NCI-H1436 treated with DMSO at 0.1 percent for 48 hours (cell line): Measurements from ENCODE around the gene IGF1.

Experiments used
- DNase-seq: peaks from one replicate; lab custom pipeline; 2025; lab: John Stamatoyannopoulos, UW

Gene IGF1

DNA sequence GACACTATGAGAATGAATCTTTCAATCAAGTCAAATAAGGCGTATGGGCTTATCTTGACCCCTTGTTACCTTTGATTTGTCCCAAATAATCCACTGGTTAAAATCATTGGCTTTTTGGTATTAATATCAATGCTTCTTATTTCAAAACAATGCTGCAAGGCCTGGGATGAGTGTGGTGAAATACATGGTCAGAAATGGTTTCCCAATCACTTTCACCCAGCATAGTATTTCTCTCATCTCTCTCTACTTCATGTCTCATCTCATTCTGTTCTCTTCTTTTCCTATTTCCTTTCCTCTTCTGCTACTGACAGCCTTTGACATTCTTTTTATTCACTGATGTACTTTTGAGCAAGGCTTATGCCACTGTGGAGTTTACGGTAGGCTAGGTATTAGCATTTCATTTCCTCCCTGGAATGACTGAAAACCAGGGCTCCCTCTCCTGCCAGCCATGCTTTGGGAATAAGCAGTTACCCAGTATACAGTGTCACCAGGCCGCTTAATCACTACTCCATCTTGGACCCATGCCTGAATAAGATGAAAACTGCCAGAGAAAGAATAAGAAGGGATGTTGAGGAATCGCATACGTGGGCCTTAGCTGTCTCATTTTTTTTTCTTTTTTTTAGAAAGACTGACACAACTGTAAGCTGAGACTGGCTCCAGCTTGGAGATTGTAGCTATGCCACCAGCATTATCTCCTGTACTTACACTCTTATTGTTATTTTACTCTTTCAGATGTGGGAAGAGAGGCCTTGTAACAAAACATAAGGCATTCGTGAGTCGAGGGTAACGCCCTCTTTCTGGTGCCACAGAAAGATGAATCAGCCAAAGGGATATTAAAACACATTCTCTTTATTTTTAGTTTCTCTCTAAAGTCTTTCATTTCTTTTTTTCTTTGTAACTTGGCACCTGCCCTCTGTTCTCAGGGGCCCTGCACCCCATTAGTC is 53.5 kb downstream of the IGF1 start:
- DNase-seq = no peak

DNA sequence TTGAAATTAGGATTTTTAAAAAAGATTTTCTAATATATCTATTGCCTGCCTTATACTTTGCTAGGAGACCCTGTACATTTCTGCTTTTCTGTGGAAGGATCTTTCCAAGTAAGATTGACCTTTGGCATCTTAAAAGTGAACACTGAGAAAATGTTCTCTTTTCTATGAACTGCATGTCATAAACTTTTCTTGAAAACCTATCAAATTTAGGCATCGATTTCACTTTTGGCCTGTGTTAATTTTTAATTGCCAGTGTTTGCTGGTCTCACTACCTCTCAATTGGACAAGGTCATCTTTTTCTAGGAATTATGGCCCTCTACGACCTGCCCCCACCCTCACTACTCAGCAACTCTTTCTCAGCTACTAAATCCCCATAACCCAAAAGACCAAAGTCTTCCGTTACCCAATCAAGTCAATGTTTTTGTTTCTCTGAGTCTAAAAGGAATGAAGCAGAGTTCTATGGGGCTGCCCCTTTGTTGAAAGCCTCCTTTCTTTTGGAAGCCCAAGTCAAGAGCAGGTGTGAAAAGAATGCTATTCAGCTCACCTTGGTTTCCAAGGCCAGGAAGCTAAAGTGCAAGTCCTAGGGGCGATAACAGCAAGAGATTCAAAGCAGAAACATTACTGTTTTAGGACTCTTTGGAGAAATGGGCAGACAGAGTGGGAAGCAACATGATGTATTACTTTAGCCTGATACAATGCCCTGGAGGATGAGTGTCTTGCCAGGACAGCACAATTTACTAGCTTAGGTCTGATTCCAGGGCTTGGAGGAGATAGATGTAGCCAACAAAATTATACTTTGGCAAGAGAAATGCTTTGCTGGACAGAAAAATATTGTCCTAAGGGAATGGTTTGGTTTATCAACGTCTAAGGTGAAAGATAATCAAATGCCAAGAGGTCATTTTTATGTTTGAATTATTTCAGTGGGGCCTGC is 55.0 kb downstream of the IGF1 start:
- DNase-seq = no peak

DNA sequence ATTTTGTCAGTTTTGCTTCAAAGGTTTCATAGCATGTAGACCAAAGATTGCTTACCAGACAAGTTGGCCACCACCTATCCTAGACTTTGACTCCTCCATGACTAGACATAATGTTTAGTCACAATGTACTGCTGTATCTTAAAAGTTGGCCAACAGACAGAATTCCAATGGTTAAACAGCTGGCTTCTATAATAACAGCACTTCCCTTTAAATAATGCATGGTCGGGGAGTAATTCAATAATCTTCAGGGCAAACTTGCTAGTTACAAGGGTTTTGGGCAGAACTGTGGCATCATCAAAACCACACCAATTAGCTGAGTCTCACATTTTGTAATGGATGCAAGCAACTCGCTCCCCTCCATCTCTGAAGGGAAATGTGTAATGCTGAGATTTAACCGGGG is 56.9 kb downstream of the IGF1 start:
- DNase-seq = no peak

DNA sequence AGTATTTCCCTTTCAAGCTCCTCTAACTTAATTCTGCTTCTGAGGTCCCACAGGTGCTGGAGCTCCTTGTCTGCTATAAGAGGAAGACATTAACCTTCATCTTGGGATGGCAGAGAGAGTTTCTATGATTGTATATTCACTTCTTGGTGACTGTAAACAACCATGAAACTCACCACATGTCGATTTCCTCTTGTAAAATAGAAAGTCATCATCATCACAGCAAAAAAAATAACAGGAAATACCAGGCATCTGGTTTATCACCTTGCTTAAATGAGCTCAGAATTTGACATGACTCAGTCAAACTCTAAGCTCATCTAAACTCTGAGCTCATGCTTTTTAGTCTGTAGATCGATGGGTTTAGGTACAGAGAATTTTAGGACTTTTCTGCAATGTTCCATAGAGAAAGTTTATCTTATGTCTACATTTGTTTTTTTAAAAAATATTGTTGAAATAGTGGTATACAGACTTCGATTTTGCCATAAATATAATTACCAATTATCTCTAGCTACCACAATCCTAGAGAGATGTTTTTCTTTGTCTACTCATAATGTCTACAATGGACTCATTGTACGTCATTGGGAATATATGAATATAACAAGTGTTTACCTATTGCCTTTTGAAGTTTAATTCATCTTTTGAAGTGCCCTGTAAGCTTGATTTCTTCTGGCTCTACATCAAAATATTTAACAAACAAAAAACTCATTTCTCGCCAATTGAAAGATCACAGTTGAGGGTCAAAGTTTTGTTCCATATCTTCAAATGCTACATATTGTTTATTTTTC is 58.4 kb downstream of the IGF1 start:
- DNase-seq = no peak

DNA sequence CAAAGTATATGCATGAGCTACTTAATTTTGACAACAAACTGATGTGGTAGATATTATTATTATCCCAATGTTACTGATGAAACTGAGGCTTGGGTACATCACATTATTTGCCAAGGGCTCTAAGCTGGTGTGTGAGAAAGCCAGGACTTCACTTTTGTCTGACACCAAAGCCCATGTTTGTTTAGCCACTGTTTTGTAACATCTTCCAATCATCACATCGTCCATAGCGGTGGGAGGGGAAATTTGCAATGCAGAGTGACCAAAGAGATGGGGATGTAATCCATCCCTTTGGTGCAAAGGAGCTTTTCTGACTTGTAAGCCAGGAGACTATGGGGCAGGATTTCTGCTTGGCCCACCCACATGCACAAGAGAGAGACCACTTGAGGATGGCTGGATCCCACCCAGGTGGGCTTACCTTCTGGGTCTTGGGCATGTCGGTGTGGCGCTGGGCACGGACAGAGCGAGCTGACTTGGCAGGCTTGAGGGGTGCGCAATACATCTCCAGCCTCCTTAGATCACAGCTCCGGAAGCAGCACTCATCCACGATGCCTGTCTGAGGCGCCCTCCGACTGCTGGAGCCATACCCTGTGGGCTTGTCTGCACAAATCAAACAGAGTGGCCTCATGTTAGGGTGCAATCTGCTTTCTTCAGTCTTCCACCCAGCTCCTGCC is 61.1 kb downstream of the IGF1 start:
- no peak for DNase-seq

DNA sequence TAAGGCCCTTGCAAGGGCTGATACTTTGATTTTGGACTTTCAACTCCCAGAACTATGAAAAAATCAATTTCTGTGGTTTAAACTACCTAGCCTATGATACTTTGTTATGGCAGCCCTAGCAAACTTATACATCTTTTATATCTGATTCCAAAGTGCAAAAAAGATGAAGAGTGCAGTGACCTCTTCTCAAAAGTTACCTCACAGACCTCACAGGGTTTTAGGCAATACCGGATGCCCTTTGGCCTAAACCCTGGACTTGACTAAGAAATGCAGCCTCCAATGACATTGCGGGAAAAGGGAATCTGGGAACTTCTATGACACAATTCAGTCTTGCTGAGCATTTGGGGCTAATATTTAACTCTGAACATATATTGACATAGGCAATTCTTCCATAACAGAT is 63.3 kb downstream of the IGF1 start:
- DNase-seq = no peak

DNA sequence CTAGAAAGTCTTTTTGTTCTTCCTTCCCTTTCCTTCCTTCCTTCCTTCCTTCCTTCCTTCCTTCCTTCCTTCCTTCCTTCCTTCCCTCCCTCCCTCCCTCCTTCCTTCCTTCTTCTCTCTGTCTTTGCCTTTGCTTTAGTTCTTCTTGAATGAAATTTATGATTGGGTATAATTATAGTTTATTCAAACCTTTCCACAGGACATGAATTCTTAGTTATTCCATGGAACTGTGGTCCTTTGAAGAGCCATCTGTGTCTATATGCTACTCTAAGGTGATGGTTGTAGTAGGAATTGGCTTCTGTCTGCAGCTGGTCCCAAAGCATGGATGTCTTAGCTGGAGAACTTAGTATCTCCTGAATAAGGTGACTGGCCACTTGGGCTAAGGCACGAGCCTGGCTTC is 64.8 kb downstream of the IGF1 start:
- DNase-seq = no peak

DNA sequence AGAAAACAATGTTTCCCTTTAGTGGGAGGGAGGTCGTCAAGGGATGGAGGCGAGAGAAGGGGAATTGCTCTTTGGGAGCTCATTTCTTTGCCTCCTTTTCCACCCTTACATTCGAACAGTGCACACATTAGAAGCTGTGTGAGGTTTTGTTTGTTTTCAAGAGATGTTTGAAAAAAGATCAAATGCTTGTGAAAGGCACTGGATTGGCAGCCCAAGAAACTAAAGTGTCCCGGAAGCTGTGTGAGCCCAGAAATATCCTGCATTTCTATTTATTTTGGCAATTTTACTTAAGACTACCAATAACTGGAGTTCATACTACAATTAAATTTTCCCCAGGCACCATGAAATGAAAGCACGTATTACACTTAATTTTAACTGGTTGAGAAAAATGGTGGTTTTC is 67.0 kb downstream of the IGF1 start:
- no peak for DNase-seq

DNA sequence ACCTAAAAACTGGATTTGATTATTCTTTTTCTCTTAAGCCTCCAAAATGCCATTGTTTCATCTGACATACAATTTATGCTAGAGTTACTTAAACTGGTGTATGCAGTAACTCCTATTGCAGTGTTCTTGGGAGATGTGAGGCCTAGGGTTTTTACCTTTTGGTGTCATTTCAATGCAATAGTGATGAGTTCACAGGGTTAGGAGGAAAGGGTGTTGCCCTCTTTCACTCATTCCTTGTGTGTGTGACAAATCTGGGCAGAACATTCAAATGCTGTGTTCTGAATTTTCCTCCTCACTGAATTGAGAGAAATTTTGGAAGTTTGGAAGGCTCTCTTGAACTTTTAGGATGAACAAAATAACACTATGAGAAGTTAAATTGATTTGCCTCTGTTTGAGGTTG is 69.9 kb downstream of the IGF1 start:
- DNase-seq = no peak

DNA sequence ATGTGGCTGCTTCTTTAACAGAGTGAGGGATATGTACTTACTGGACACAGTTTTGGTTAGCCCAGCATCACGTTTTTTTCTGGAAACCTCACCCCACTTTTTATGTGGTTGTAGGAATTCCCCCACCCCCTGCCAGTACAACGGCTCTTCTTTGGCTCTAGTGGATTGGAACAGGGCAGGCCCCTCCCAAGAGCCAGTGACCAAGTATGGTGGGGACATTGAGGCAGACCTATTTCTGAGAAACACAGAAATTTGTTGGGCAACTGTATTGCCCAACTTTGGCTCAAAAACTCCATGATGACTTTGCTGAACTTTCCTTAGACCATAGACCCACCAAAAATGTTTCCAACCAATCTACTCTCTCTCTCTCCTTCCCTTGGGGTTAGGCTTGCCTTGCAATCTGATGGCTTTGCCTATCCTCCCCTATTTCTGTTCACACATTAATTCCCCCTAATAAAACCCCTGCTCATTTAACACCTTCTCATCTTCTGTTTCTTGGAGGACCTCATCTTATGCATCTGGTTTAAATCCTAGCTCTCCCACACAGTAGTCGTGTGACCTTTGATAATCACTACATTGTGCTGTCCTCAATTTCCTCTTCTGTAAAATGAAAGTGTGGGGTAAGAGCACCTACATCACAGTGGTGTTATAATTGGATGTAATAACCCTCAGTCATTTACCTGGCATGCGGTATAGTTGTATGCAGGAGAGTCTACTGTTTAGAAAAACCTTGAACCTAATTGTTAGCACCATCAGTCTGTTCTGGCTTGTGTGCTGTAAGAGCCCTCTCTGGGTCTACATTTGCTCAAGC is 71.7 kb downstream of the IGF1 start:
- no peak for DNase-seq

DNA sequence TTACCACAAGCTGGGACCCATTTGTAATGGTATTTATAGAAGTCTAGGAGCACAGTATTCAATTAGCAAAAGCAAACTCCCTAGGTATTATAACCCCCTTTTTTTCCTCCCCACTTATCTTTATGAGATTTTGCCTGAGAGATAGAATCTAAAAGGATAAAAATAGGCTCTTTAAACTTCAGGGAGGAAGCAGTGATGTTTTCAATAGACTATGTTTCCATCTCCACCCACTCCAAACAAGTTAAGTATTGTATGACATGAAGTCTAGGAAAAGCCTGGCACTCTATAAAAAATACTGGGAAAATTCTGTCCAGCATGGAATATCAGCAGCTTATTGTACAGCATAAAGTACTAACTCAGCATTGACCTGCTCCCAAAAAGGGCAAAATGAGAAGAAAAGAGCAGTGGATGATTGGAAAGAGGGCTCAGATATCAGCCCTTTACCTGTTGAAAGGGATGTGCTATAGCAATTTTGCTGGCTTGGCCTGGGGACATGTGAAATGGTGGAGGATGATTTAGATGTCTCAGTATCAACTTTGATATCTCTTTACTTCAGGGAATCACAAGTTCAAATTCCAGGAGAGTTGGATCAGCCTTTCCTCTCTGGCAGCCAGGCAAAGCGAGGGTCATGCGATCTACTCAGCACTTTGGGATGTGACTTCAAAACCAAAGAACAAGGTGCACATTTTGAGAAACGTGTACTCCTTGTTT is 72.4 kb downstream of the IGF1 start:
- no peak for DNase-seq

DNA sequence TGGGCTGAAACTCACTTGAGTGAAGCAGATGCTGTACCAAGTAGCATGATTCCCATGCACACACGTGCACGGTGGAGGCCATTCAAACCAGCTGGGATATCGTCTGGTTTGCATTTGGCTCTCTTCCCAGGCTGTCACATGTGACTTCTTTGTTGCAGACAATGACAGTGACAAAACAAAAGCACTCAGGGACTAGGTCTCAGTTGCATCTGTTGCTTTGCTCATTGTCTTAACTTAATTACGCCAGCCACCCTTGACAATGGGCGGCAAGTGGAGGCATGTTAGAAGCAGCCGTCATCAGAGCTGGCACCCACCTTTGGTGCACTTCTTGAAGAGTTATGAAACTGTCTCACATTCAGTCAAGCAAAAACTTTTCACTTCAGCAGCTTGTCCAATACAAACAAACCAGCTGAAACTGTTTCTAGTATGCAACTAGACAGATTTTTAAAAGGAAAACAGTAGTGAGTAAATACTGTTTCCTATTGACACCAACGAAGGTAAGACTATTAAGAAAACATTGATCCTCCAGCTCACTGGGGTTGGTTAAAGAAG is 74.3 kb downstream of the IGF1 start:
- DNase-seq = peak; percentile 7

DNA sequence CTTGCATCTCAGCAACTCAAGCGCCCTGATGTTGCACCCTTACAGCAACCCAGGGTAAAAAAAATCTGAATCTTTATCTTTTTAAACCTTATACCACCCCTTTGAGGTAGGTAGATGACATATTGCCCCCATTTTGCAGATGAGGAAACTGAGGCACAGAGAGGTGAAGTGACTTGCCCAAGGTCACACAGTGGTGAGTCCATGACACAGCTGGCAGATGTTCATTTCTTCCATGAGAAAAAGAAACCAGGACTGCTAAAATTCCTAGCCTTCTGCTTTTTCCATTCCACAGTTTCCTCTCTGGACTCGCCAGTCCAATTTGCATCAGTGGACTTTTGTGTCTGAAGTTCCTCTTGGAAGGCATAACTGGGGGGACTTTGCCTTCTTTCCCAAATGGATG is 79.3 kb downstream of the IGF1 start:
- no peak for DNase-seq

DNA sequence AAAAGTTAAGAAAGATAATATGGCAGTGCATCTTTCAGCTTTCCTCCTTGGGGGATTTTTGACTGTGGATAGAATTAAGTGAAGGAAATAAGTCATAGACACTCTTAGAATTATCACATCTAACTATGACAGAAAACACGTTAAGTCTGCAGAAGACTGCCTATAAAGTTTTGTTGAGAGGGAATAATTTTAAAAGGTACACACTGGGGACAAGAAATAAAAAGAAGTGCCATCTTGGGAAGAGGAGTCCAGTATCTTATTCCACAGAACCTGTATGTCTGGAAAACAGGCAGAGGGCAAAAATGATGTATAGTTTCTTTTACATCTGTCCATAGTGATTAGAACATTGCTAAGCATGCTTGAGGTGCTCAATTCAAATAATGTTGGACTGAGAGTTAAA is 80.7 kb downstream of the IGF1 start:
- no peak for DNase-seq

DNA sequence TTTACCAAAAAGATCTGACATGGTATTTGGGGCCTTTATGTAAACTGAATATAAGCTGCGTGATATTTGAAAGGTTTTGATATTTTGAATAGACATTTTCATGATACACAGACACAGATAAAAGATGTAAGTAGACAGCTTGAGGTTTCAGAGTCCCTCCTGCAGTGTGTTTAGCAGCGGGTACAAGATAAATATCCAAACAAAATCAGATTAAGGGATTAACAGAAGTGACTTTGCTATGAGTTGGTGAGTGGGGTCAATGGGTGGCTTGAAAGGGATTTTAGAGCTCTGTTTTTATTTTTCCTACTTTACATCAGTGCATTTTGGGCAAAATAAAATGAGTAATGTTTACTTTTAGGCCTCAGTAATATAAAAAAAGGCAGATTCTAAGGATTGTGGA is 84.1 kb downstream of the IGF1 start:
- DNase-seq = no peak

DNA sequence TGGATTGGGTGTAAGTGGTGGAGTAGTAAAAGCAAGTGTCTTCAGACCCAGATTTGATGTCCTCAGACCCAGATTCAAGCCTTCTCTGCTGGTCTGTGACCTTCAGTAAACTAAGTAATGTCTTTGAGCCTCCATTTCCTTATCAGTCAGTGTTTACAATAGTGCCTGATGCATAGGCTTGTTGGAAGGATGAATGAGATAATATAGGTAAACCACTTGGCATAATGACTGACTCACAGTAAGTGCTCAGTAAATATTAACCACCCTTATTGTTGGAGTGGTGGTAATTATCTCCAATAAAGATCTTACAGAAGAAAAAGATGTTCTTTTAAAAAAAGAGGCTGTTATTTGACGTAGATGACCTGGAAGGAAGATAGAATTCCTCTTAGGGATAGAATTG is 86.2 kb downstream of the IGF1 start:
- peak; percentile 4 for DNase-seq

DNA sequence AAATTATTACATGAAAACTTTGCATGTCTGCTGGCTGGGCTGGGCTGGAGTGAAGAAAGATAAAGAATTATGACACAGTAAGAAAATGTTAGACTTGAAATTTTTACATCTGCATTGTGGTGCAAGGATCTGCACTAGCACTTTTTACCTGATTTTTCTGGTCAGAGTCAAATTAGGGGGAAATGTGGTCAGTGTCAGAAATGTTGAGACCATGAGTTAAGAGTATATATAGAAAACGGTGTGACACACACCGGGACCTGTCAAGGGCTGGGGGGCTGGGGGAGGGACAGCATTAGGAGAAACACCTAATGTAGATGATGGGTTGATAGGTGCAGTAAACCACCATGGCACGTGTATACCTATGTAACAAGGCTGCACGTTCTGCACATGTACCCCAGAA is 90.3 kb downstream of the IGF1 start:
- DNase-seq = no peak

DNA sequence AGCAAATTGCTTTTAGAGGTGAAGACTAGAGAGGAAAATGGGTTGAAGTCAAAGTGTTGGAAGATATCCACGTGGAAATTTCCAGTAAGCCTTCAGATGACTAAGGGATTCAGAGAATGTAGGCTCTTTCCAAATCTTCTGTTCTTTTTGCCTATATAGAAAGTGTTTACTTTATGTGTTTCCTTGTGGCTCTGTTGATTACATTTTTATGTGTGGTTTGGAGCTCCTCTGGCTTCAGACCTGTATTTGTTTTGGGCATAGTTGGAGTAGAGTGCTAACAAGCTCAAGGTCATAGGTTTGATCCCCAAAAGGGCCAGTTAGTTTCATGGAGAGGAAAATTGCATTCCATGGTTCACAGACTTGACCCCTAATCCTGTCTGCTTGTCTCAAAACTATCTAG is 91.9 kb downstream of the IGF1 start:
- DNase-seq = no peak

DNA sequence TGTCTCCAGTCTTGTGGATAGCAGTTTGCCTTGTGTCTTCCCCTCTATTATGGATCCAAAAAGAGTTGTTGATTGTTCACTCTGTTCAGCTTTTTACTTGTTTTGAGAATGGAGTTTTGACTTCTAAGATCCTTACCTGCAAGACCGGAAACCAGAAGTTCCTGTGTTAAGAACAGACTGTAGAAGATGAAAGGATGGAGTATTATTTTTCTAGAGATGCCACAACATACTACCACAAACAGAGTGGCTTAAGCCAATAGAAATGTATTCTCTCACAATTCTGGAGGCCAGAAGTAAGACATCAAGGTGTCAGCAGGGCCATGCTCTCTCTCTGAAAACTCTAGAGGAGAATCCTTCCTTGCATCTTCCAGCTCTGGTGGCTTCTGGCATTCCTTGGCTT is 95.0 kb downstream of the IGF1 start:
- DNase-seq = no peak
